K562 (cell line): ENCODE measurements around the gene SPI1. TPM values are rescaled to one million over a fixed set of nuclear protein-coding genes. Genes with fewer than 3 reads are reported as not detected.

Experiments used
- CCNT2 ChIP-seq: IDR thresholded peaks from 2 replicates; pipeline ENCODE4 v1.6.1; 2011; ENCODE audit warnings: borderline replicate concordance, low read depth, mild to moderate bottlenecking, moderate library complexity, mixed read lengths, low read length; ENCODE audit not compliant: insufficient read length; ENCODE audit errors: extremely low read depth
- CEBPB ChIP-seq: fragments of 450-650 bp; IDR thresholded peaks from 2 replicates; pipeline ENCODE4 v1.6.1; 2016; ENCODE audit warnings: missing genetic modification characterization, missing compliant biosample characterization
- HDAC1 ChIP-seq, 2 experiments: fragments of 450-650 bp; IDR thresholded peaks; 2 replicates each; pipeline ENCODE4 v1.6.1; 2016 to 2017; ENCODE audit warnings: inconsistent platforms in 1 of 2, mild to moderate bottlenecking in 1 of 2, moderate library complexity in 1 of 2
- HIVEP1 ChIP-seq: fragments of 250-450 bp; sonication (Bioruptor Pico); IDR thresholded peaks from 2 replicates; pipeline ENCODE4 v1.4.0; 2020; ENCODE audit warnings: mild to moderate bottlenecking
- LARP7 ChIP-seq: fragments of 450-650 bp; IDR thresholded peaks from 2 replicates; pipeline ENCODE4 v1.6.1; 2016
- NR2C1 ChIP-seq, 2 experiments: fragments of 450-650 bp; IDR thresholded peaks; 2 replicates each; pipeline ENCODE4 v1.6.1; 2017; ENCODE audit warnings: mild to moderate bottlenecking in 2 of 2, antibody characterized with exemption in 1 of 2, inconsistent platforms in 1 of 2, missing compliant biosample characterization in 1 of 2, missing genetic modification characterization in 1 of 2
- NR2C2 ChIP-seq, 2 experiments: fragments of 200-800 bp in 1 of 2; sonication (Bioruptor generic) in 1 of 2; sonication (generic) in 1 of 2; formaldehyde crosslinking in 1 of 2; IDR thresholded peaks; 2 replicates each; pipeline versions ENCODE4 v1.6.1 to v1.8.0; 2016 to 2022; ENCODE audit warnings: mild to moderate bottlenecking in 1 of 2, missing compliant biosample characterization in 1 of 2, missing genetic modification characterization in 1 of 2, missing genetic modification reagents in 1 of 2
- RBFOX2 ChIP-seq: fragments of 200-400 bp; formaldehyde crosslinking; IDR thresholded peaks from 2 replicates; pipeline ENCODE4 v1.6.1; 2017; ENCODE audit warnings: low read depth, mild to moderate bottlenecking, low read length, moderate library complexity
- SMAD4 ChIP-seq: fragments of 250-450 bp; sonication (Bioruptor Pico); conservative IDR thresholded peaks from 2 replicates; pipeline ENCODE4 v1.8.0; 2021; ENCODE audit warnings: inconsistent platforms, mild to moderate bottlenecking, moderate library complexity
- SNRNP70 ChIP-seq: fragments of 200-400 bp; formaldehyde crosslinking; optimal IDR thresholded peaks from 2 replicates; pipeline ENCODE3; 2017; ENCODE audit warnings: low read depth, low read length
- YY1 ChIP-seq, 3 experiments: IDR thresholded peaks; 2 replicates each; pipeline ENCODE4 v1.6.1; 2011; ENCODE audit warnings: low read length in 2 of 3, mild to moderate bottlenecking in 2 of 3, moderate library complexity in 2 of 3, borderline replicate concordance in 1 of 3, control low read depth in 1 of 3, low read depth in 1 of 3; ENCODE audit not compliant: insufficient read depth in 3 of 3, insufficient replicate concordance in 2 of 3, control insufficient read depth in 1 of 3, insufficient read length in 1 of 3; ENCODE audit errors: extremely low read depth in 1 of 3
- ZNF263 ChIP-seq: sonication (generic); formaldehyde crosslinking; IDR thresholded peaks from 2 replicates; pipeline ENCODE4 v1.8.0; 2022; ENCODE audit warnings: mild to moderate bottlenecking, missing genetic modification reagents, borderline replicate concordance
- ZNF354B ChIP-seq: fragments of 250-450 bp; sonication (Bioruptor Pico); IDR thresholded peaks from 2 replicates; pipeline ENCODE4 v1.4.0; 2020
- polyA plus RNA-seq, 8 experiments: library from polyadenylated mRNA; depleted of rRNA in 4 of 8; stranded (reverse) in 5 of 8; unstranded in 3 of 8; fragments of >200 nt; fragmentation: Nextera tagmentation in 2 of 8; fragmentation: Illumina TruSeq in 1 of 8; extraction: Ambion mirVana in 2 of 8; extraction: Trizol in 1 of 8; gene quantifications; 2 replicates each; pipeline versions ENCODE4 v1.2.1 to v1.2.3, GENCODE V29; 2011 to 2014; ENCODE audit warnings: inconsistent platforms in 1 of 8, missing spikeins in 1 of 8
- total RNA-seq, 7 experiments: library from RNA; depleted of rRNA in 6 of 7; stranded (reverse); fragments of >200 nt in 6 of 7; fragmentation: Illumina TruSeq in 2 of 7; extraction: Trizol in 2 of 7; gene quantifications; 2 replicates each; pipeline versions ENCODE4 v1.2.1 to v1.2.3, GENCODE V29; 2011 to 2021; ENCODE audit warnings: low replicate concordance in 1 of 7
- TF ChIP-seq, protein P1 (sequence below): fragments of 450-650 bp; IDR thresholded peaks from 2 replicates; pipeline ENCODE4 v1.6.1; 2016; ENCODE audit warnings: low read depth, mild to moderate bottlenecking, moderate library complexity
- TF ChIP-seq, protein P2 (sequence below): fragments of 450-650 bp; IDR thresholded peaks from 2 replicates; pipeline ENCODE4 v1.6.1; 2018; ENCODE audit warnings: mild to moderate bottlenecking, low read depth; ENCODE audit not compliant: partially characterized antibody

The SPI1 gene
- total and polyA plus RNA-seq, 9 of the 15 experiments (the other 6 are each of a cell fraction or from before 2014, with no cell fraction given): 0.10 to 33.7 (median 10.3) TPM

DNA sequence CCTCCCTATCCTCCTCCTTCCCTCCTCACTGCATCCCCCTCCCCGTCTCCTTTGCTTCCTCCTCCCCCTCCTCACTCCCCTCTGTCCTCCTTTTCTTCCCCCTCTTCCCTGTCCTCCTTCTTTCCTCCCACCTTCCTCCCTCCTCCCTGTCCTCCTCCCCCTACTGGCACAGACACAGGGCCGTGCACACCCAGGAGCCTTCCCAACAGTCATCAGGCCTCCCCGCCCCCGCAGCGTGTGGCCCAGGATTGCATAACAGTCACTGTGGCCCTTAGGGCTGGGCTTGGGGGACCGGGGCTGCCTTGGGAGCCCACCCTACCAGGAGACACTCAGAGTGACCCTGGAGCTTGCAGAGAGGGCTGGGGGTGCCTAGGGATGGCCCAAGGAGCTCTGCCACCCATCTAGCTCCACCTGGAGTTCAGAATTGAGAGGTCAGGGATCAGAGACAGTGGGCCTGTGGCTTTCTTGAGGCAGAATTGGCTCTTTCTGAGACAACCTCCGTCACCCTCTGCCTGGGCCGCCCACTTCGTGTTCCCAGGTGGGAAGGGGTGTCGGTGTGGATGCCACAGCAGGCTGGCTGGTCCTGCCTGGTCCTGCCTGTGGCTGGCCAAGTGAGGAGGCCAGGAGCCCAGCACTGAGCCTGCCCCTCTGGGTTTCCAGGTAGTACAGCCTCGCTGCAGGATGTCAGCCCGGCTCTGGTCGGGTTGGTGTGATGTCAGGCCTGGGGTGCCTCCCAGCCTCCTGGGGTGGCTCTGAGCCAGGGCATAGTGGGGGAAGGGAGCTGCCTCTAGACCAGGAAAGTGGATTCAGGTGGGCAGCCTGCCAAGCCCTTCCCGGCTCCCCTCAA, 1.6 kb downstream of the SPI1 start (continued):
- TF ChIP-seq LARP7 (peak; percentile 67; the same call in 1 of the 2 replicates), CCNT2 (peak; percentile 25), SNRNP70 (no peak), CEBPB (tag) (peak; percentile 98), HDAC1 (IDR thresholded peaks at IDR 0.05) (peak in 1 of 2 experiments; percentile 74; a peak in 3 of 4 replicates), HIVEP1 (CRISPR knock-in tag) (no peak), SMAD4 (CRISPR knock-in tag) (0 out of 2 replicates have a peak, but pooled peaks have one; percentile 30), RBFOX2 (0 out of 2 replicates have a peak, but pooled peaks have one; percentile 35), NR2C1 (IDR thresholded peaks at IDR 0.05) (peak; percentile 56; the same call in 1 of the 2 replicates), NR2C1 (tag; IDR thresholded peaks at IDR 0.05) (no peak; the same call in 1 of the 2 replicates), ZNF263 (CRISPR knock-in tag) (peak; percentile 99), ZNF354B (CRISPR knock-in tag) (no peak), YY1 (IDR thresholded peaks at IDR 0.05; ENCODE audit: borderline replicate concordance in 1 of 3, control insufficient read depth in 1 of 3, extremely low read depth in 1 of 3, insufficient read depth in 3 of 3, insufficient read length in 1 of 3, insufficient replicate concordance in 2 of 3, low read depth in 1 of 3, low read length in 2 of 3) (no peak), NR2C2 (CRISPR knock-in tag; IDR thresholded peaks at IDR 0.05) (no peak), NR2C2 (tag; IDR thresholded peaks at IDR 0.05) (peak; percentile 71)
- TF ChIP-seq, protein P1, sequence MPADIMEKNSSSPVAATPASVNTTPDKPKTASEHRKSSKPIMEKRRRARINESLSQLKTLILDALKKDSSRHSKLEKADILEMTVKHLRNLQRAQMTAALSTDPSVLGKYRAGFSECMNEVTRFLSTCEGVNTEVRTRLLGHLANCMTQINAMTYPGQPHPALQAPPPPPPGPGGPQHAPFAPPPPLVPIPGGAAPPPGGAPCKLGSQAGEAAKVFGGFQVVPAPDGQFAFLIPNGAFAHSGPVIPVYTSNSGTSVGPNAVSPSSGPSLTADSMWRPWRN: peak; percentile 71; the same call in 1 of the 2 replicates
- TF ChIP-seq, protein P2, sequence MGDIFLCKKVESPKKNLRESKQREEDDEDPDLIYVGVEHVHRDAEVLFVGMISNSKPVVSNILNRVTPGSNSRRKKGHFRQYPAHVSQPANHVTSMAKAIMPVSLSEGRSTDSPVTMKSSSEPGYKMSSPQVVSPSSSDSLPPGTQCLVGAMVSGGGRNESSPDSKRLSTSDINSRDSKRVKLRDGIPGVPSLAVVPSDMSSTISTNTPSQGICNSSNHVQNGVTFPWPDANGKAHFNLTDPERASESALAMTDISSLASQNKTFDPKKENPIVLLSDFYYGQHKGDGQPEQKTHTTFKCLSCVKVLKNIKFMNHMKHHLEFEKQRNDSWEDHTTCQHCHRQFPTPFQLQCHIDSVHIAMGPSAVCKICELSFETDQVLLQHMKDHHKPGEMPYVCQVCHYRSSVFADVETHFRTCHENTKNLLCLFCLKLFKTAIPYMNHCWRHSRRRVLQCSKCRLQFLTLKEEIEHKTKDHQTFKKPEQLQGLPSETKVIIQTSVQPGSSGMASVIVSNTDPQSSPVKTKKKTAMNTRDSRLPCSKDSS: peak; percentile 20
